CD4-positive, alpha-beta T cell treated with Interferon alpha-2 for 1 hour (primary cell): ENCODE results near the gene KRTAP5-6.

Experiments
- DNase-seq, 2 donors: peaks; one replicate each; pipeline ENCODE4 v3.0.0-alpha.2; 2020 to 2022

The KRTAP5-6 gene

DNA sequence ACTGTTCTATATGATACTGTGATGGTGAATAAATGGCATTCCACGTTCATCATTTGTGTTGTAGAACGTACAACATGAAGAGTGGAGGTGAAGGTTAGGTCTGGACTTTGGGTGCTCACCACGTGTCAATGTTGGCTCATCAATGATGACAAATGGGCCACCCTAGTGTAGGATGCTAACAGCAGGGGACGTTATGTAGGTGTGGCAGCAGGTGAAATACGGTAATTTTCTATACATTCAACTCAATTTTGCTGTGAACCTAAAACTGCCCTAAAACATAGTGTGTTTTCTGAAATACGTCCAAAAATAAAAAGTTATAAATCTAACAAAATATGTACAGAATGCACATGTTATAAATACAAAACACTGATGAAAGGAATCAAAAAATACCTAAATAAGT is 6.2 kb downstream of the KRTAP5-6 start:
- no peak for DNase-seq

DNA sequence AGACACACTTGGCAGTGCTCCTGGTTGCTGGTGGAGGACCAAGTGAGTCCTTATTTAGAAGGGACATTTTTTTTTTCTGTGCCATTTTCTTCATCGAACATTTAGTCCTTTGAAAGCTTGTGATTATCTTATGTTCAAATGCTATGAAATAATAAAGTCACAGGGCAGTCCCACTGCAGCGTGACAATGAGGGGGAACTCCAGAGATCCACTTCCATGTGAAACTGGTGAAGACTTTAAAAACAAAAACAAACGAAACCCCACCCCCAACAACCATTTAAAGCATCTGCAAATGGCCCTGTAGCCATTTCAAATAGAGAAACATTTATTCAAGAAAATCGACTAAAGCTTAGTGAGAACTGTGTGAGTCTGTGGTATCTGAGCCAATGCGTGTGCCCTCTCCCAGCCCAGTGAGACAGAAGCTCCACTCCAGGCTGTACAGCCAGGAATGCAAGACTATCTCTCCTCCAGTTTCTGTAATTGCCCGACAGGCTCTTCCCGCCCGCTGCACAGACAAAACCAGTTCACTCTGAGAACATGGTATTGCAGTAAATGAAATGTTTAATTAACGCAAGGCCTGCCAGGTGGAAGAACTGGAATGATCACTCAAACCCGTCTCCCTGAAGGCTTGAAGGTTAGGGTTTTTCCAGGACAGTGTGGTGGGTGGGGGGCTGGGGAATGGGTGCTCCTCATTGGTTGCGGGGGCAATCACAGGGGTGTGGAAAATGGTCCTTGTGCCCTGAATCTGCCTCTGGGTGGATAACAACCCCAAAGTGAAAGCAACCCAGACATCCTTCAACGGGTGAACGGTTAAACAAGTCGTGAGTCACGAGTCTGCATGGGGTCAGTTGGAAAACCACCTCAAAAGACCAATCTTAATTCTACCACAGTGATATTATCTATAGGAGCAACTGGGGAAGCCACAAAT is 8.4 kb downstream of the KRTAP5-6 start:
- DNase-seq = no peak

DNA sequence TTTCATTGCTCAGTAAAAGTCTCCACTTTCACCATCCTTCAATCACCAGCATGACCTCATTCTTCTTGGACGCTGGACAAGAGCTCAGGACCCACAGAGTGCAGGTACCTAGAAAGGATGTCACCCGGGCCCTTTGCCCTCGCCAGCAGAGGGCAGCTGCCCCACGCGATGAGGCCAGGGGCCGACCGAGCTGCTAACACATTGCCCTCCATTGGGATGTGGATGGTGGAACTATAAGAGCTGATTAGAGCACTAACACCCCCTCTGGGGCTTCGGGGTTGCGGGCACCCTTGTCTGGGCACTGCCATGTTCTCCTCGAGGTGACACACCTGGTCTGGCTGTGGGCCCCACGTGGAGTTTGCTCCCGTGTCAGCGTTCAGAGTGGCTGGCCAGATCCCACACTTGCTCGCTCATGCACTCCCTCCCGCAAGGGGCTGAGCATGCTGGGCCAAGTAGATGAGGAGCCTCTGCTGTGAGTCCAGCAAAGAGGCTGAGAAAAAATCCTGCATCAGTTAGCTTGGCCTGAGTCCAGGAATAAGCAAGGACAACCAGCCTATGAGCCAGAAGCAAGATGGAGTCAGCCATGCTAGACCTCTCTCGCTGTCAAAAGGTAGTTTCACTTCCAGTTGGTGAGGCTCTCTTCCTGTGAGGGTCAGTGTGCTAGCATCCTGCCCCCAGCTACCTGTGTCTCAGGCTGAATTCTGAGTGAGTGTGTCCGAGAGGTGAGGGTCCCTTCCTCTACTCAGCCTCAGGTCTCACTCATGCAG is 9.8 kb downstream of the KRTAP5-6 start:
- peak in 1 of 2 donors; percentile 28 for DNase-seq

DNA sequence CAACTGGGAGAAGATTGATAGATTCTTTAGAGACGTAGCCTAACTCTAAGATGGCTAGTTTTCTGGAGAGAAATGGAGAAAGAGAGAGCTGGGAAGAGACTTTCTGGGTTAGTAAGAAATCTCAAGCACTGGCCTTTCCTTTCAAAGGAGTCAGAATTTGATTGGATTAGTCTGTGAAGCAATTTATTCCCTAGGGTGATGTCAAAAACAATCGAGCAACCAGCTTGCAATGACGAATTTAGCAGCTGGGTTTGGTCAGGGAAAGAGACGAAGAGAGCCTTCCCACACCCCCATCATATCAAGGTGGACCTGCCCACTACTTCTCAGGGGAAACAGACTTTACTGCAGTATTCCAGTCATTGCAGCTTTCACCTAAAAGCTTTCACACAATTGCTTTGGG is 10.8 kb downstream of the KRTAP5-6 start:
- DNase-seq = no peak

DNA sequence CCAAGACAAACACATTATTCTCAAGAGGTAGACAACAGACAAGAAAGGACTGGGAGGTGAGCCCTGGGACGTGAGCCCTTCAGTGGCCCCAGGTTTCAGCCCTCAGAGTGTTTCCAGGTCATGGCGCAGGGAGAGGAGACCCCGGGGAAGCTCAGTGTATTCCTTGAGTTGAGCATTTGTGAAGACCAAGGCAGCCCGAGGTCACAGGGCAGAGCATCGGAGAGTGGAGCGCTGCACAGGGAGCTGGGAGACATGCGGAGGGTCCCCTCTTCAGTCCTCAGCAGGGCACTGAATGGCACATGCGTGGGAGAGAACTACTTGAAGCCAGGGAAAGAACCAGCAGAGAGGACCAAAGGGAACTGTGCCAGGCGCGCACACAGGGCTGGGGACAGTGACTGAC is 11.7 kb downstream of the KRTAP5-6 start:
- no peak for DNase-seq

DNA sequence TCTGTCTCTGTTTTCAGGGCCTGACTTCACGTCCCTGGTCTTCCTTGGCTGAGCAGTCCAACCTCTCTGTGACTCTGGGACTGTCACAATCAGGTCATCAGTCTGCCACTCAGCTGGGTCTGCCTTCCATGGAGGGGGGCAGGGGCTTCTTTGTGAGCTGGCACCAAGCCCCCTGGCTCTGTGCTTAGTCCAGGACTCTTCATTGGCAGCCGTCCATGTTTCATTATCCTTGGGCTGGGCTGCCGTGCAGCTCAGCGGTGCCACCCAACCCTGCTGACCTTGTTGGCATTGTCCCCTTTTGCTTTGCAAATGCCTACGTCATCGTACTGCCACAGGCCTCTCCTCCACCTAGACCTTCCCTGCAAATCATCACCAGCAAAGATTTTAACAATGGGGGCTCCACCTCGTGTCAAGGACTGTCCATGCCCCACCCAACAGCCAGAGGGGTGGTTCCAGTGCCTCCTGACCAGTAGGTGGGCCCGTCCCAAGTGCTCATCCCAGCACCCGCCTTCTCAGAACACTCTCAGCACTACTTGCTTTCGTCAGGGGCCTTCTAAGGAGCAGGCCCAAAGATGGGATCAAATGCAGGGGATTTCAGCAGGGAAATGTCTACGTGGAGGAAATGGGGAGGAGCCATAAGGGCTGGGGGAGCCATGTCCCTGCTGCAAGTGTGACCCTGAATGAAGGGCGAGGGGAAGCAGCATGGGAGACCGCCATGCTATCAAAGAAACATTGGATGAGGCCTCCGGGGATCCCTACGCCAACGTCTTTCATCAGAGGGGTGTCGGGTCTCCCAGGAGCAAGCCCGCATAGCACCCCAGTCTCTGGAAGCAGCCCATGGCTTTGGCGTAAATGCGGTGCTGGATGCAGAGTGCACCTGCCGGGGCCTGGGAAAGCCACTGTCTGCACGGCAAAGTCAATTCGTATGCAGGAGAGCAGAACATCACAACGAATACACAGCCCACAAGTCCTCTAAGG is 18.2 kb downstream of the KRTAP5-6 start:
- no peak for DNase-seq

DNA sequence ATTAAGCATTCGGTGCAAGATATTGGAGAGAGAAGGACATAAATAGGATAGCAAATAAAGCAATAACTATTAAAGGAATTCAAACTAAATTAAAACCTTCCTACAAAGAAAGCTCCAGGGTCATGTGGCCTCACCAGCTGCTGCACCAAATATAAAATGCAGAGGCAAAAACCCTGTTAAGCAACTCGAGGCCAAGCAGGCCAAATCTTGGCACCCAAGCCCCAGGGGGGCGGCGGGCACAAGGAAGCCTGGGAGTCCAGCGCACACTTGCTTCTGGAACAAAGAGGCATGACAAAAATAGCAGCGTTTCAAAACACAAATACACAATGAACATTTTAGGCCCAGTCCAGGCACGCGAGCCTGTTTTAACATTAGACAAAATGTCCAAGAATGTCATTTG is 20.8 kb downstream of the KRTAP5-6 start:
- no peak for DNase-seq

DNA sequence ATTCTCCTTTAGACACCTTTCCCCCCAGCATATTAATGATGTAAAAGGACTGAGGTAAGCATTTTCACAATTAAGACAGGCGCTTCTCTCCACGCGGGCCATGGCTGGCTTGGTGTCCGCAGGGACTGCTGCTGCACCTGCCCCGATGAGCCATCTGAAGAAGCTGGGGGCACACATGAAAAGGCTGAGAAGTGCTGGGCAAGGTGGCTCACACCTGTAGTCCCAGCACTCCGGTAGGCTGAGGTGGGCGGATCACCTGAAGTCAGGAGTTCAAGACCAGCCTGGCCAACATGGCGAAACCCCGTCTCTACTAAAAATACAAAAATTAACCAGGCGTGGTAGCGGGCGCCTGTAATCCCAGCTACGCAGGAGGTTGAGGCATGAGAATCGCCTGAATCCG is 21.3 kb downstream of the KRTAP5-6 start:
- DNase-seq = no peak

DNA sequence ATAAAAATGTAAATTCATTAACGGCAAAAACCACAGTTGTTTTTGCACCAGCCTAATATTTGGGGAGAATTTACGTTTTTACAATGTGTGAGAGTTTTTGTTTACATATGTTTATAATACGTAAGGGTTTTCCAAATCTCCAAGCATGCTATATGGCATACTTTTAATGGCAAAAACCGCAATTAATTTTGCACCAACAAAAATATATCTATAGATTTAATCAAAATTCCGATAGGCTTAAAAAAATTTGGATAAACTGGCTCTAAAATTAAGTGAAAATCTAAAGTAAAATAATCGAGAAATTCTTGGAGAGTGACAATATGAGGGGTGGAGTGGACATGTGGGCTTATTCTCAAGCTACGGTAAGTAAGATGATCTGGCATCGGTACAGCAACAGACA is 22.8 kb downstream of the KRTAP5-6 start:
- DNase-seq = no peak

DNA sequence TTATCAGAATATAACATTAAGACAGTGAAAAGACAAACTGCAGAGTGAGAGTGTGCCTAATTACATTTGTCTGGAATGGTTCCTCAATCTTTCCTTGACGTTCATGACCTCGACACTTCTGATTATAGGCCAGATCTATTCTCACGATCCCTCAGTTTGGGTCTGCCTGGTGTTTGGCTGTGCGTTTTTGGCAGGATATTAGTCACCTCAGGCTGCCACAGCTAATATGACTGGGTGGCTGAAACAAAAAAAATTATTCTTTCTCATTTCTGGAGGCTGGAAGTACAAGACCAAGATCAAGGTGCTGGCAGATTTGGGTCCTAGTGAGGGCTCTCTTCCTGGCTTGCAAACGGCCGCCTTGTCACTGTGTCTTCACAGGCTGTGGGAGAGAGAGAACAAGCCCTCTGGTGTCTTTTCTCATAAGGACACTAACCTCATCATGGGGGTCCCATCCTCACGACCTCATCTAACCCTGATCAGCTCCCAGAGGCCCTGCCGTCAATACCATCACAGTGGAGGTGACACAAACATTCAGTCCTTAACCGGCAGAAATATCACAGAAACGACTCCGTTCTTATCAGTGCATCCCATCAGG is 30.2 kb downstream of the KRTAP5-6 start:
- no peak for DNase-seq

DNA sequence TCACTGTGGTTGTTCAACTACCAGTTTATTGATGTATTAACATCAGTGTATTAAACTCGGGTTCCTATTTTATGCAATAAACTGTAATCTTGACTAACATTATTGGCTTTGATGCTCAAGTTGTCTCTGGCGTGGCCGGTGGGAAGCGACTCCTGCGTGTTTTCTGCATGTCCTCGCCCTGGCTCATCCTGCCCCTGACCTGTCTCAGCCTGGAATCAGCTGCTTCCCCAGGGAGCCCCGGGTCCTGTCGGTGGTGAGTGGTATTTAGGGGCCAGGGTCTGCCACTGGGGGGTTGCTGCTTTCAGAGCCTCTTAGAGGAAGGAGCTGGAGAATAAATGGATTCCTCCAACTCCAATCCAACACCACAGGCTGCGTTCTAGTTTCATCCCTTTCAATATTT is 30.9 kb downstream of the KRTAP5-6 start:
- no peak for DNase-seq

DNA sequence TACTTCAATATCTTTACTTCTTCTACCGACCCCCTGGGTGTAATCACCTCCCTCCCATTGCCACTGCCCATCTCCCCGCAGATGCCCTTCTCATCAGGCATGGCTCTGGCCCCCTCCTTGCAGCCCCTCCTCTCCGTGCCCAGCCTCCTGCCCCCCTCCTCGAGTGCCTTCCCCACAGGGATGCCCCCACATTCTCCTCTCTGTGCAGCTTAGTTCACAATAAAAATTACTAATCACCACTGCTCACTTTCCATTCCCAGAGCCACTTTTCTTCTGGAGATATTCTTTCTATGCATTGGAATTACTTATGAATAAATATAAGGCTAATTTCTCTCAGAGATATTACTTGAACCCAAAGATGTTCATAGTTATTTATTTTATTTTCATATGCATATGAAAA is 31.3 kb downstream of the KRTAP5-6 start:
- DNase-seq = no peak

DNA sequence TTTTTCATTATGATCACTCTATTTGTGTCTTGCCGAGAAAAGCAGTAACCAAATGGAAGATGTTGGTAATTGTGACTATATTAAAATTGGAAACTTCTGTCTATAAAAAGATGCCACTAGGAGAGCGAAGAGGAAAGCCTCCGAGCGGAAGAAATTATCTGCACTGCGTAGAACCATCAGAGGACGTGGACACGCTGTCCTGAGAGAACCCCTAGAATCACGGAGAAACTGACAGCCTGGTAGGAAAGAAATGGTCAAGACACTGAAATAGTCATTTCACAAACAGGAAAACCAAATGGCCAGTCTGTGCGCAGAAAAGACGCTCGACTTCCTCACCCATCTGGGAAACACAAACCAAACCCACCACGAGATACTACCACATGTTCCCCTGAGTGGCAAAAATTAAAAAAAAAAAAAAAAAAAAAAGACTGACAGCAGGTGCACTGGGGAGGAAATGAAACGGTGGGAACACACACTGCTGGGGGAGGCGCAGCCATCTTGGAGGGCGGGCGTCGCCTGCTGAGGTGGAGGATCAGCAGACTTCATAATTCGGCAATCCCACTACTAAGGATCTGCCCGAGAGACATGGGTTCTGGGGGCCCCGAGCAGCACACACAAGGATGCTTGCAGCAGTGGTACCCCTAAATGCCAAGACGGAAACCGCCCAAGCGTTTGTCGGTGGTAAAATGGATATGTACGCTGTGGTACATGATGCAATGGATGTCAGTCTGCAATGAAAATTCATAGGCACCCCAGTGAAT is 32.1 kb downstream of the KRTAP5-6 start:
- no peak for DNase-seq

DNA sequence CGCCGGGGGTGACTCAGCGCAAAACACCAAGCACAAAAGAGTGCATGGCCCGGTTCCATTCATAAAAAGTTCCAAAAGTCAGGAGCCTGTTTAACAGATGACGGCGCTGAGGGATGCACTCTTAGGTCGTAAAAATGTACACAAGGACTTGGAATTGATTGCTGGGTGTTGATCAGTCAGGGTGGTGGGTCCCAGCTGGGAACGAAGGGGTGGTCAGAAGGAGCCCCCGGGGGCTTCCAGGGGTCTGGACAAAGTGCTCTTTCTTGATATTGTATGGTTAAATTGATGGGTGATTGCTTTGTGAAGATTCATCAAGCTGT is 32.7 kb downstream of the KRTAP5-6 start:
- DNase-seq = no peak

DNA sequence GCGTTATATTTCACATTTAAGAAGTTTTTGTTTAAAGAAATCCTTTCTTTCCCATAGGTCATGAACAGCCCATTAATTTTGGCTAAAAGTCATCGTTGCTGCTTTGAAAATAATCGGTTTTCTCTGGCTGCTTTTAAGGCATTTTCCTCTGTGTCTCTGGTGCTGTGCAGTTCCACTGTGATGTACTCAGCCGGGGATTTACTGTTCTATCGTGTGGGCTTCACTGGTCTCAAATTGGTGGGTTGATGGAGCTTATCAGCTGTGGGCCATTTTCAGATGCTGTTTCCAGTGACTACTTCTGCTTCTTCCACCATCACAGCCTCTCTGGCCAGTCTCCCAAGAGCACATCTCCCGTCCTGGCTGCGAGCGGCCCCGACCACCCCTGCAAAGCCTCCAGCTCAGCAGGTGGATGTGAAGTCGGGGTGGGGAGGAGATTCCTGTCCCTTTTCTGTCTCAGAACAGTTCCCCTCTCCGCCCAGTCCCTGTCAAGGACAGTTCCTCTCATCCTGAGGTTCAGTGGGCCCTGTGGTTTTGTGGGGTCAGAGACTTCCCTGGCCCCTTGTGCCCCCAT is 33.1 kb downstream of the KRTAP5-6 start:
- no peak for DNase-seq

DNA sequence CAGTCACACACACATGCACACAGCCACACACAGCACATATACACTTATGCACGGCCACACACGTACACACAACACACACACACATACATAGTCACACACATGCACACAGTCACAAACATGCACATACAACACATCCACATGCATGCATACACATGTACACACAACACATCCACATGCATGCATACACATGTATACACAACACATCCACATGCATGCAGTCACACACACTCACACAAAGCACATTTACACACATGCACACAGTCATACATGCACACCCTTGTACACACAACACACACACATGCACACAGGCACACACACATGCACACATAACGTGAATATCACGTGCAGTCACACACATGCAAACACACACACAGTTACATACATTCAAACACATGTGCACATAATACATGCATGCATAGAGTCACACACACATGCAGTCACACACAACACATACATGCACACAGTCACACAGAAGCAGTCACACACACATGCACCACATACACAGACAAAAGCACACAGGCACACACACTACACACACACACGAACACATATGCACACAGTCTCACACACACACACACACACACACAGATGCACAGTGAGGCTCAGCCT is 34.6 kb downstream of the KRTAP5-6 start:
- no peak for DNase-seq

DNA sequence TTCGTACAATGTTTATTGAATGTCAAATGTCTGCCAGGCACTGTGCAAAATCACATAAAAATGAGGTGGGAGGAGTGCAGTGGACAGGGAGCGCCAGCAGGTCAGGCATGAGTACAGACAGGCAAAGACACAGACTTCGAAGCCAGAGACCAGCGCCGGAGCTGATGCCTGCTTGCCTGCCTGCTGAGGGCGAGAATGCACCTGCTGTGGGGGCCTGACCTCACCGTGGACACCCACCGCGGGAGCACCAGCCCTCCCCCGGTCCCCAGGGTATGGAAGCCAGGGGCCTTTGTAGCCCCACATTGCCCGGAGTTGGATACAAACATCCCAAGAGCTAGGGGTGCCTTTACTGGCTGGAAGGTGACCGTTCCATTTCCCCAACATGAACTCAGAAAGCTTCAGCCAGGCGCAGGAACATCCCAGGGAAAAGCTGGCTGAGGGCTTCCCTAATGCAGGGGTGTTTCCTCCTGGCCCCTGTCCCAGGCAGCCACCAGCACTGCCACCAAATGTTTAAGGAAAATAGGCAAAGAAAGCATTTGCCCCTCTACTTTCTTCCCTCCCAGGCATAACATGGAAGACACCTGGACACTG is 35.5 kb downstream of the KRTAP5-6 start:
- DNase-seq = no peak

DNA sequence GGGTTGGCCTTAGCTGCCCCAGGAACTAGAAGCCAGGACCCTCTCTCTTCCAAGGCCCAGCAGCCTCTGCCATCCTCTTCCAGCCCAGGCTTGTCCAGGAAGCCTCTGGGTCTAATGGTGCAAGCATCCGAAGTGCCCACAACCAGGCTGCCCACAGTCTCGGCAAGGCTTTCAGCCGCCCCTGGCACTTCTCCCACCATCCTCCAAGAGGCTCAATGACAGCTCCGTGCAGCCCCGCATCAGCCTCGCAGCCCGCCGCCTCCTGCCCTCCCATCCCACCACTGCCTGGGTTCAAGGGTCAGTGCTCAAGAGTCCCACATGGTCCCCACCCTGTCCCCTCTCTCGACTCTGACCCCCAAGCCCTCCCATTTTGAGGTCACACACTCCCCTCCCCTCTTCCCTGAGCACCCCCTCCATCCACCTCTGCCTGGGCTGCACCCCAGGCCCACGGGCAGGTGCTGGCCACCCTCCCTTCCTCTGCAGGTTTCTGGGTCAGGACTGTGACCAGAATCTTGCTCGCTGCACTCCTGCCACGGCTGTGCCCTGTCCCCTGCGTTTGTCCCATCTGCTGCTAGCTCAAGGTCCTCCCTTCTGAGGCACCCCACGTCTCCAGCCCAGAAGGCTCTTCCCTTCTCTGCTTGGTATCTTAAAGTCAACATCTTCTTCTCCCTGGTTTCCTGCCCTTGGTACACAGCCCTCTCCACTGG is 36.2 kb downstream of the KRTAP5-6 start:
- DNase-seq = no peak

DNA sequence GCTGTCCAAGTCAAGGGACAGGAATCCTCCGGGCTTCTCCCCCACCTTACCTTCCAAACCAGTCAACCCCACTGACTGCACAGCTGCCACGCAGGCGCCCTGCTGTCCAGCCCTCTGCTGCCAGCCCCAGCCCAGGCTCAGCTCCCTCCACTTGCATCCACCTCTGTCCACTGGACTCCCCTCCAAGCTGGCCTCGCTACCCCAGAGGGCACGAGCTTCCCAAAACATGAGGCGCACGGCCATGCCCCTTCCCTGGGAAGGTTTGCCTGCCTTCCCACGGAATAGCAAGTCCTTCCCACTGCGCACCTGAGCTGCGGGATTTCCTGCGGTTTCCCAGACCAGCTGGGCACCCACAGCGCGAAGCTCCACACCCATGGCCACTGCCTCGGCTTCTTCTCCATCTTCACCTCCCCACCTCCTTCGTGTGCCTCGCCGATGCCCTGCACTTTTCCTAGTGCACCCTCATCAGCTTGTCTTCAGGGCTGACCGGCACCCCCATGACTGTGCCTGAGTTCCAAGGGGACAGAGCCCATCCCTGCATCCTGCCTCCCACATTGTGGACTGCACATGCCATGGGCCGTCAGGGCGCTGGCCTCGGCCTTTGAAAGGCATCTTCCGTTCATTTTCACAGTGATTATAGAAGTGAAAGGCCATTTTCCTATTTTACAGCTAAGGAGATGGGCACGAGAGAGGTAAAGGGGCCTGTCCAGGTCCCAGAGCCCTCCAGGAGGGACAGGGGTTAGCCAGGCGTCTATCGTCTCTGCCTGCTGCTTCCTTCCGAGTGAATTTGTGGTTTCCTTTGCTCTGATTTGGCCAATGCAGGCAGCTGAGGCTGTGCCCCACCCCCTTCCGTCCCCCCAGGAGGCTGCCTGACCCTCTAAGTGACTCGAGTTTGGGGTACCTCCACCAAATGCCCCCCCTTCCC is 37.0 kb downstream of the KRTAP5-6 start:
- no peak for DNase-seq
